Measurements from ENCODE around the gene EFHC2. TPM values are rescaled to one million over a fixed set of nuclear protein-coding genes. Genes with fewer than 3 reads are reported as not detected.

Gene EFHC2
- polyA plus RNA-seq (2012; rRNA removed): 0.03 TPM in 2 replicates
- polyA plus RNA-seq (2012; cell fraction: cytosol; rRNA removed): 0.06 and 0.07 TPM in 2 replicates
- polyA plus RNA-seq (2012; cell fraction: nucleus; rRNA removed): 0.04 and 0.13 TPM in 2 replicates

GRCh38 chrX:44343412-44344141, at the start of gene EFHC2:
Gene EFHC2, minus strand, starts transcription at chrX:44343672. Its CDS starts 84 bp downstream, at chrX:44343588.
- Histone ChIP-seq H3K27ac (ENCODE audit: low read depth in 2 of 2, low read length in 1 of 2) (no peak within 1 kb of the TSS), H3K27me3 (ENCODE audit: insufficient read depth) (peaks cover 7% of the 10 kb centered on the region), H3F3A (replicated peaks; ENCODE audit: insufficient read depth) (no peaks in the 10 kb centered on the region), H3K4me1 (ENCODE audit: control insufficient read depth in 1 of 2, insufficient read depth in 2 of 2, low read depth in 1 of 2, low read length in 1 of 2) (no peaks in the 10 kb centered on the region), H3K4me2 (peak within 1 kb of the TSS; percentile 44; the same call in 1 of the 2 replicates), H3K9ac (no peak within 1 kb of the TSS), H3K36me3 (replicated peaks in 1 of 2; ENCODE audit: control insufficient read depth in 1 of 2, insufficient read depth in 2 of 2, low read length in 1 of 2) (no peaks in the 10 kb centered on the region), H3K4me3 (ENCODE audit: low read depth in 2 of 2, low read length in 1 of 2) (peak within 1 kb of the TSS in 1 of 2 experiments; percentile 36; a peak in 2 of 4 replicates), H3K9me3 (no peaks in the 10 kb centered on the region), H3K79me2 (ENCODE audit: insufficient read depth) (no peaks in the 10 kb centered on the region), H3K9me2 (no peaks in the 10 kb centered on the region), H4K20me1 (ENCODE audit: insufficient read depth) (no peaks in the 10 kb centered on the region), H2AFZ (ENCODE audit: low read depth) (0 out of 2 replicates have a peak within 1 kb of the TSS, but pooled peaks have one; percentile 70)
- whole genome bisulfite sequencing (ENCODE audit: low lambda C conversion rate): 16% methylated on average over 29 of the region's 39 CpGs
- DNase-seq: peak; percentile 60
- ChIA-PET CTCF (no interaction called here), POLR2A (no interaction called here)
- TF ChIP-seq POLR2AphosphoS5 (IDR thresholded peaks at IDR 0.05; ENCODE audit: low read depth, low read length): no peak
- no peak for TF ChIP-seq CTCF (IDR thresholded peaks at IDR 0.05)
- TF ChIP-seq RCOR1 (IDR thresholded peaks at IDR 0.05; ENCODE audit: low read length): no peak
- TF ChIP-seq MXI1 (IDR thresholded peaks at IDR 0.05; ENCODE audit: low read depth, low read length): no peak
- TF ChIP-seq EZH2phosphoT487 (IDR thresholded peaks at IDR 0.05; ENCODE audit: borderline replicate concordance, low read depth): no peak
- TF ChIP-seq RAD21 (IDR thresholded peaks at IDR 0.05; ENCODE audit: low read length): no peak
- TF ChIP-seq NFIC (IDR thresholded peaks at IDR 0.05; ENCODE audit: borderline replicate concordance): no peak
- no peak for TF ChIP-seq USF1 (IDR thresholded peaks at IDR 0.05; ENCODE audit: borderline replicate concordance, low read depth)
- no peak for TF ChIP-seq MEF2A (IDR thresholded peaks at IDR 0.05; ENCODE audit: borderline replicate concordance, low read depth)
- TF ChIP-seq FOXM1 (IDR thresholded peaks at IDR 0.05; ENCODE audit: low read depth): no peak
- TF ChIP-seq JUND (IDR thresholded peaks at IDR 0.05): no peak
- TF ChIP-seq REST (IDR thresholded peaks at IDR 0.05; ENCODE audit: low read depth, low read length): no peak
- no peak for TF ChIP-seq PBX3 (IDR thresholded peaks at IDR 0.05)
- no peak for TF ChIP-seq SMC3 (IDR thresholded peaks at IDR 0.05; ENCODE audit: low read depth, low read length)
- no peak for TF ChIP-seq TEAD4 (IDR thresholded peaks at IDR 0.05; ENCODE audit: borderline replicate concordance, insufficient read depth)
- no peak for TF ChIP-seq IRF3 (IDR thresholded peaks at IDR 0.05; ENCODE audit: low read depth, low read length)

All from SK-N-SH (cell line).